ENCODE results near the gene POLN. TPM values are rescaled to one million over a fixed set of nuclear protein-coding genes. Genes with fewer than 3 reads are reported as not detected.

POLN gene
- total and polyA plus RNA-seq, 12 donors, result 0.69 to 10.6 (median 3.0) TPM

DNA sequence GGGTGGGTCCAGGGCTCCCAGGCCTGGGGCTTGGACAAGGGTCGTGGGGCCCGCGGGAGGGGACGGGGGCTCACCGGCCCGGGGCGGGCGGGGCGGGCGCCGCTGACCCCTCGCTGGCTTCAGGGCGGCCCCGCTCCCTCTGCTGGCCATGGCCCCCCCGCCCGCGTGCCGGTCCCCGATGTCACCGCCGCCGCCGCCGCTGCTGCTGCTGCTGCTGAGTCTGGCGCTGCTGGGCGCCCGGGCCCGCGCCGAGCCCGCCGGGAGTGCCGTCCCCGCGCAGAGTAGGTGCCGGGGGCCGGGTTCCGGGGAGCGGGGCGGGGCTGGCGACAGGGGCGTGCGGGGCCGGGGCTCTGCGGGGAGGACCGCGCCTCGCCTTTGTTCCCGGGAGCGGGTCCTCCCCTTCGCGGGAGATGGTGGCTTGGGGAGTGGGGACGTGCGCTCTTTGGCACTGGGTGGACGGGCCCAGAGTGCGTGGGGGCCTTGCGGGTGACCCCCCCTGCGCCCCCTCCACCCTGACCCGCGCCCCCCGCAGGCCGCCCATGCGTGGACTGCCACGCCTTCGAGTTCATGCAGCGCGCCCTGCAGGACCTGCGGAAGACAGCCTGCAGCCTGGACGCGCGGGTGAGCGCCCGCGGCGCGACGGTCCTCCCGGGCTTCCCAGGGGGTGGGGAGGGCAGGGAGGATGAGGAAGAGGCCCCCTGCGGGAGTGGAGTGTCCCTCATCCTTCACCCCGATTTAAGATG, 199.5 kb downstream of the POLN start:
- peaks cover 11% of the 10 kb centered on the region for H3K27me3 ChIP-seq
- WGBS, 4 donors, result 2 to 71% (median 21%) methylated on average over 1 to 74 of the region's 80 CpGs
- TF ChIP-seq, protein P1, sequence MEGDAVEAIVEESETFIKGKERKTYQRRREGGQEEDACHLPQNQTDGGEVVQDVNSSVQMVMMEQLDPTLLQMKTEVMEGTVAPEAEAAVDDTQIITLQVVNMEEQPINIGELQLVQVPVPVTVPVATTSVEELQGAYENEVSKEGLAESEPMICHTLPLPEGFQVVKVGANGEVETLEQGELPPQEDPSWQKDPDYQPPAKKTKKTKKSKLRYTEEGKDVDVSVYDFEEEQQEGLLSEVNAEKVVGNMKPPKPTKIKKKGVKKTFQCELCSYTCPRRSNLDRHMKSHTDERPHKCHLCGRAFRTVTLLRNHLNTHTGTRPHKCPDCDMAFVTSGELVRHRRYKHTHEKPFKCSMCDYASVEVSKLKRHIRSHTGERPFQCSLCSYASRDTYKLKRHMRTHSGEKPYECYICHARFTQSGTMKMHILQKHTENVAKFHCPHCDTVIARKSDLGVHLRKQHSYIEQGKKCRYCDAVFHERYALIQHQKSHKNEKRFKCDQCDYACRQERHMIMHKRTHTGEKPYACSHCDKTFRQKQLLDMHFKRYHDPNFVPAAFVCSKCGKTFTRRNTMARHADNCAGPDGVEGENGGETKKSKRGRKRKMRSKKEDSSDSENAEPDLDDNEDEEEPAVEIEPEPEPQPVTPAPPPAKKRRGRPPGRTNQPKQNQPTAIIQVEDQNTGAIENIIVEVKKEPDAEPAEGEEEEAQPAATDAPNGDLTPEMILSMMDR (IDR thresholded peaks at IDR 0.05), result peak in 1 of 6 experiments; percentile 10
- TF ChIP-seq POLR2A (IDR thresholded peaks at IDR 0.05), result no peak

DNA sequence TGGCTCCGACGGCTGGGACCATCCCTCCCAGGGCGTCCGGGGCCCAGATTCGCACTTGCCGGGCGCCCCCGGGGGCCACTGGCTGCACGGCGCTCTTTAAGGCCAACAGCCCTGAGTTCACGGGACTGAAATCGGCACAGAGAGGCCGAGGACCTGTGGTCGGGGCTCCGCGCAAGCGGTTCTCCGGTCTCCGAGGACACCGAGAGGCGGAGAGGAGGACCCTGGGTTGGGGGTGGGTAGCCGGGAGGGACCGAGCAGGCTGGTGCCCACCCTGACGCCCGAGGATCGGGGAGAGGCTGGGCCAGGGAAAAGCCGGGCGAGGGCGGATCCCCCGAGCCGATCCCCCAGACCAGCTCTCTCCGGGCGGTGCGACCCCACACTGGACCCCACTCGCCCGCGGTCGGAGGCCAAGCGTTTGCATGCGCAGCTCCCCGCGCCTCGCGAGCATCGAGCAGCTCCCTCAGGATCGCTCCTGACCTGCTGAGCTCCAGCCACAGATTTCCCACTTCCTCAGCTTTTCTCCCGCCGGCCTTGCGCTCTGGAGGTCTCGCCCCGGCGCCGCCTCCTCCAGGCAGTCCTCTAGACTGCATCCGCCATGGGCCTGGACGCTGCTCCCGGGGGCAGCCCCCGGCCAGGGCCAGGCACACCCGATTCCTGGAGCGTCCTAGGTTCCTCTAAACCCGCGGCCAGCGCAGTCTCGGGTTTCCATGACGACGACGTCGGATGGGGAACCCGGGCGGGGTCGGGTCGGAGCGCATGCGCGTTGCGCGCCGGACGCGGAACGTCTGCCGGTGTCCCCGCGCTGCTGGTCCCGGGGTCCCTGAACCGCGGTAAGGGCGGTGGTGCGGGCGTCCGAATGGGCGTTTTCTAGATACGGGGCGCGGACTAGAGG, 200.4 kb downstream of the POLN start:
- no peaks in the 10 kb centered on the region for H3K9me3 ChIP-seq (replicated peaks in 1 of 3)
- 0 to 10% (median 1%) methylated on average over 2 to 94 of the region's 94 CpGs for WGBS, 4 donors
- no peaks in the 10 kb centered on the region for H3K36me3 ChIP-seq (replicated peaks in 1 of 2)
- peak overlapping the region in 2 of 5 donors; percentile 16 to 22 for H3K27ac ChIP-seq
- H3K27me3 ChIP-seq, result peaks cover 7% of the 10 kb centered on the region
- peak overlapping the region in 3 of 4 donors; percentile 30 to 98 (median 52) for H3K4me3 ChIP-seq
- H3K4me1 ChIP-seq (replicated peaks in 1 of 2), result peaks cover 6 to 20% of the 10 kb centered on the region in 2 donors
- DNase-seq, result peak; percentile 74 to 87 (median 84)
- peak in 1 of 2 donors; percentile 15 for TF ChIP-seq POLR2A (IDR thresholded peaks at IDR 0.05)
- TF ChIP-seq, protein P1 (IDR thresholded peaks at IDR 0.05), result no peak
- intact Hi-C loops (cut with DNase I), result no loop called here

More for the DNA sequence above, 199.5 kb downstream of the POLN start:
- H3K27ac ChIP-seq, result peak overlapping the region in 2 of 5 donors; percentile 16 to 22
- intact Hi-C loops (cut with DNase I), result no loop called here
- DNase-seq, result peak in 4 of 7 donors; percentile 32 to 53 (median 46)
- no peaks in the 10 kb centered on the region for H3K9me3 ChIP-seq (replicated peaks in 1 of 3)
- no peaks in the 10 kb centered on the region for H3K36me3 ChIP-seq (replicated peaks in 1 of 2)
- peaks cover 6 to 20% of the 10 kb centered on the region in 2 donors for H3K4me1 ChIP-seq (replicated peaks in 1 of 2)
- H3K4me3 ChIP-seq, result peak overlapping the region in 2 of 4 donors; percentile 52 to 98

DNA sequence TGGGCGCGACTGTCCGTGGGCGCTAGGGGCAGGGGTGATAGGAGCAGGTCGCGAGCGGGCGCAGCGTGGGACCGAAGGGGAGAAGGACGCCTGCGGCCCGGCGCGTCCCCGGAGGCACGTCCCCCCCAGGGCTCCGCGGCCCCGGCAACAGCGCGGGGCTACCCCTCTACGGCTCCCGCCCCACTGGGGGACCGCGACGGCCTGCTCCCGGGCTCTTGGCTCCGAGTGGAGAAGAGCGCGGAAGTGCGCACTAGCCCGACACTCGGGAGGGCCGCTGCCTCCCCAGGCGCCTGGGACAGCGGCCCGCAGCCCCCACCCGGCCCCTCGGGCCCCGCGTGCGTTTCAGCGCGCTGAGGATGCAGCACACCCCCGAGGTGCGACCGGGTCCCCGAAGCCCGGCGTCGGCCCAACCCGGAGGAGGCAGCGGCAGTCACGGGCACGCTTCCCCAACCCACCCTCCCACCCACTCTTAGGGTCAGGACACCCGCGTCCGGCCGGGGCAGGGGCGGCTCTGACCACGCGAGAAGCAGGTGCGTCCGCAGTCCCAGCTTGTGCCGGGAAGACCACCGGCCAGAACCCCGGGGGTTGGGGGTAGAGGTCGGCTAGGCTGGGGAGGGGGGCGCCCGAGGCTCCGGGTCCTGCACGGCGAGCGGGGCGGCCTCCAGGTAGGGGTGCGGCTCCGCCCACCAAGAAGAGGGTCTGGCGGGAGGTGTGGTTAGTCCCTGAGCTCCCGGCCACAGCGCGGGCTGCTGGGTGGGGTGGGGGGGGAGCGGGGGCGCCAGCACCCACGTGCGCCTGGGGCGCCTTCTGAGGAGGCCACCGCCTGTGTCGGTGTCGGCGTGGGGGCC, 201.3 kb downstream of the POLN start:
- WGBS, 4 donors, result 1 to 38% (median 9%) methylated on average over 13 to 89 of the region's 91 CpGs
- Histone ChIP-seq H3K4me1 (replicated peaks in 1 of 2) (peaks cover 6 to 20% of the 10 kb centered on the region in 2 donors), H3K27ac (no peak overlapping the region), H3K9me3 (replicated peaks in 1 of 3) (no peaks in the 10 kb centered on the region), H3K36me3 (replicated peaks in 1 of 2) (no peaks in the 10 kb centered on the region), H3K27me3 (peaks cover 7% of the 10 kb centered on the region), H3K4me3 (peak overlapping the region in 1 of 4 donors; percentile 98)
- peak in 2 of 7 donors; percentile 16 to 45 for DNase-seq
- no peak for TF ChIP-seq POLR2A (IDR thresholded peaks at IDR 0.05)
- TF ChIP-seq, protein P1 (IDR thresholded peaks at IDR 0.05), result no peak
- intact Hi-C loops (cut with DNase I), result no loop called here
